ENCODE measurements around the gene MAP3K13. TPM values are rescaled to one million over a fixed set of nuclear protein-coding genes. Genes with fewer than 3 reads are reported as not detected.

The MAP3K13 gene
- total and polyA plus RNA-seq, 2 of the 13 experiments (the other 11 are each of a cell fraction or from before 2014, with no cell fraction given), result 24.2 to 26.5 TPM

DNA sequence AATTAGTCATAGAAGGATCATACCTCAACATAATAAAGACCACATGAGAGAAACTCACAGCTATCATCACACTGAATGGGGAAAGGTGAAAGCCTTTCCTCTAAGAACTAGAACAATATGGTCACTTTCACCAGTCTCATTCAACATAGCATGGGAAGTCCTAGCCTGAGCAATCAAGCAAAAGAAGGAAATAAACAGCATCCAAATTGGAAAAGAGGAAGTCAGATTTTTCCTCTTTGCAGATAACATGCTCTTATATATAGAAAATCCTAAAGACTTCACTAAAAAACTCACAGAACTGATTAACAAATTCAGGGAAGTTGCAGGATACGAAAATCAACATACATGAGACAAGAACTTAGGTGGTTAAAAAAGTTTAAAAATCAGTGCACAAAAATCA, 24.7 kb downstream of the MAP3K13 start:
- ATAC-seq (no peak), FAIRE-seq (no peak), DNase-seq (ENCODE audit: low spot score) (no peak)
- Histone ChIP-seq H2AFZ (ENCODE audit: low read length) (no peak overlapping the region), H3K9ac (ENCODE audit: insufficient read depth, low read depth, low read length) (no peak overlapping the region), H3K9me3 (ENCODE audit: low read length) (no peaks in the 10 kb centered on the region), H3K36me3 (replicated peaks in 1 of 2; ENCODE audit: control insufficient read depth in 1 of 2, insufficient read depth in 2 of 2, low read length in 2 of 2) (no peaks in the 10 kb centered on the region; a peak in 1 of 5 replicates), H3K4me2 (ENCODE audit: low read depth, low read length) (no peak overlapping the region), H3K4me1 (ENCODE audit: insufficient read depth, low read length) (no peaks in the 10 kb centered on the region), H3K27me3 (ENCODE audit: control insufficient read depth in 1 of 2, insufficient read depth in 2 of 2, low read length in 2 of 2) (no peaks in the 10 kb centered on the region; a peak in 1 of 5 replicates), H3K4me3 (replicated peaks in 1 of 3; ENCODE audit: insufficient read depth in 1 of 3, low read depth in 2 of 3, low read length in 3 of 3) (no peak overlapping the region), H3K79me2 (ENCODE audit: insufficient read depth, low read length) (peaks cover 15% of the 10 kb centered on the region), H3K27ac (ENCODE audit: extremely low read length, insufficient read depth, low read length) (no peak overlapping the region), H4K20me1 (ENCODE audit: insufficient read depth, low read length) (peaks cover 5% of the 10 kb centered on the region; the same call in 1 of the 2 replicates)
- 91% methylated on average over 1 of the region's 1 CpG for WGBS (ENCODE audit: low lambda C conversion rate)
- intact Hi-C loops (cut with micrococcal nuclease; ENCODE audit: unreplicated experiment) (no loop called here), in situ Hi-C loops (cut with HindIII; ENCODE audit: extremely low pct_ligation_motif_present, low pct_unique_long_range_greater_than_20kb) (no loop called here)
- POLR2A ChIA-PET, result no interaction called here
- CTCF ChIA-PET (ENCODE audit: low intra/inter-chr PET ratio, low total read pairs), result no interaction called here
- TF ChIP-seq, protein P1, sequence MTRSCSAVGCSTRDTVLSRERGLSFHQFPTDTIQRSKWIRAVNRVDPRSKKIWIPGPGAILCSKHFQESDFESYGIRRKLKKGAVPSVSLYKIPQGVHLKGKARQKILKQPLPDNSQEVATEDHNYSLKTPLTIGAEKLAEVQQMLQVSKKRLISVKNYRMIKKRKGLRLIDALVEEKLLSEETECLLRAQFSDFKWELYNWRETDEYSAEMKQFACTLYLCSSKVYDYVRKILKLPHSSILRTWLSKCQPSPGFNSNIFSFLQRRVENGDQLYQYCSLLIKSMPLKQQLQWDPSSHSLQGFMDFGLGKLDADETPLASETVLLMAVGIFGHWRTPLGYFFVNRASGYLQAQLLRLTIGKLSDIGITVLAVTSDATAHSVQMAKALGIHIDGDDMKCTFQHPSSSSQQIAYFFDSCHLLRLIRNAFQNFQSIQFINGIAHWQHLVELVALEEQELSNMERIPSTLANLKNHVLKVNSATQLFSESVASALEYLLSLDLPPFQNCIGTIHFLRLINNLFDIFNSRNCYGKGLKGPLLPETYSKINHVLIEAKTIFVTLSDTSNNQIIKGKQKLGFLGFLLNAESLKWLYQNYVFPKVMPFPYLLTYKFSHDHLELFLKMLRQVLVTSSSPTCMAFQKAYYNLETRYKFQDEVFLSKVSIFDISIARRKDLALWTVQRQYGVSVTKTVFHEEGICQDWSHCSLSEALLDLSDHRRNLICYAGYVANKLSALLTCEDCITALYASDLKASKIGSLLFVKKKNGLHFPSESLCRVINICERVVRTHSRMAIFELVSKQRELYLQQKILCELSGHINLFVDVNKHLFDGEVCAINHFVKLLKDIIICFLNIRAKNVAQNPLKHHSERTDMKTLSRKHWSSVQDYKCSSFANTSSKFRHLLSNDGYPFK (CRISPR knock-in tag; IDR thresholded peaks at IDR 0.05; ENCODE audit: borderline replicate concordance), result no peak
- no peak for TF ChIP-seq PAX8 (CRISPR knock-in tag; IDR thresholded peaks at IDR 0.05; ENCODE audit: borderline replicate concordance)
- TF ChIP-seq ETV6 (CRISPR knock-in tag; conservative IDR thresholded peaks at IDR 0.05), result no peak
- TF ChIP-seq ZNF776 (CRISPR knock-in tag; IDR thresholded peaks at IDR 0.05), result no peak
- TF ChIP-seq NFYB (CRISPR knock-in tag; IDR thresholded peaks at IDR 0.05), result no peak
- no peak for TF ChIP-seq SIN3B (IDR thresholded peaks at IDR 0.05; ENCODE audit: low read length)
- TF ChIP-seq CAMTA2 (CRISPR knock-in tag; IDR thresholded peaks at IDR 0.05; ENCODE audit: borderline replicate concordance), result no peak
- TF ChIP-seq ZNF607 (CRISPR knock-in tag; IDR thresholded peaks at IDR 0.05; ENCODE audit: borderline replicate concordance), result no peak
- TF ChIP-seq, protein P2, sequence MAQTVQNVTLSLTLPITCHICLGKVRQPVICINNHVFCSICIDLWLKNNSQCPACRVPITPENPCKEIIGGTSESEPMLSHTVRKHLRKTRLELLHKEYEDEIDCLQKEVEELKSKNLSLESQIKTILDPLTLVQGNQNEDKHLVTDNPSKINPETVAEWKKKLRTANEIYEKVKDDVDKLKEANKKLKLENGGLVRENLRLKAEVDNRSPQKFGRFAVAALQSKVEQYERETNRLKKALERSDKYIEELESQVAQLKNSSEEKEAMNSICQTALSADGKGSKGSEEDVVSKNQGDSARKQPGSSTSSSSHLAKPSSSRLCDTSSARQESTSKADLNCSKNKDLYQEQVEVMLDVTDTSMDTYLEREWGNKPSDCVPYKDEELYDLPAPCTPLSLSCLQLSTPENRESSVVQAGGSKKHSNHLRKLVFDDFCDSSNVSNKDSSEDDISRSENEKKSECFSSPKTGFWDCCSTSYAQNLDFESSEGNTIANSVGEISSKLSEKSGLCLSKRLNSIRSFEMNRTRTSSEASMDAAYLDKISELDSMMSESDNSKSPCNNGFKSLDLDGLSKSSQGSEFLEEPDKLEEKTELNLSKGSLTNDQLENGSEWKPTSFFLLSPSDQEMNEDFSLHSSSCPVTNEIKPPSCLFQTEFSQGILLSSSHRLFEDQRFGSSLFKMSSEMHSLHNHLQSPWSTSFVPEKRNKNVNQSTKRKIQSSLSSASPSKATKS (CRISPR knock-in tag; IDR thresholded peaks at IDR 0.05), result no peak
- no peak for TF ChIP-seq ZNF282 (IDR thresholded peaks at IDR 0.05; ENCODE audit: partially characterized antibody)
- TF ChIP-seq MAF1 (CRISPR knock-in tag; IDR thresholded peaks at IDR 0.05; ENCODE audit: borderline replicate concordance), result no peak
- BruUV-seq (replicated peaks), result no TSS peak

Measured in HepG2 (cell line).